ENCODE results near the gene MAP3K7CL.

The MAP3K7CL gene

GRCh38 chr21:29092102-29092959 lies 38.1 kb upstream of the MAP3K7CL start:
- DNase-seq (ENCODE audit: low read depth) = no peak
- H3K4me3 ChIP-seq (ENCODE audit: low read length) = no peak overlapping the region
- TF ChIP-seq CTCF (IDR thresholded peaks at IDR 0.05; ENCODE audit: insufficient read depth, low read depth, low read length, missing control alignments) = no peak

GRCh38 chr21:29096218-29097015 lies 34.0 kb upstream of the MAP3K7CL start:
- no peak for DNase-seq (ENCODE audit: low read depth)
- H3K4me3 ChIP-seq (ENCODE audit: low read length) = no peak overlapping the region
- TF ChIP-seq CTCF (IDR thresholded peaks at IDR 0.05; ENCODE audit: insufficient read depth, low read depth, low read length, missing control alignments) = no peak

GRCh38 chr21:29098156-29098555 lies 32.3 kb upstream of the MAP3K7CL start:
- H3K4me3 ChIP-seq (ENCODE audit: low read length) = no peak overlapping the region
- no peak for DNase-seq (ENCODE audit: low read depth)
- no peak for TF ChIP-seq CTCF (IDR thresholded peaks at IDR 0.05; ENCODE audit: insufficient read depth, low read depth, low read length, missing control alignments)

- no peak for TF ChIP-seq CTCF (IDR thresholded peaks at IDR 0.05; ENCODE audit: insufficient read depth, low read depth, low read length, missing control alignments)
- H3K4me3 ChIP-seq (ENCODE audit: low read length) = no peak overlapping the region
- DNase-seq (ENCODE audit: low read depth) = no peak
Measured at GRCh38 chr21:29102791-29103257, 27.6 kb upstream of the MAP3K7CL start.

- DNase-seq (ENCODE audit: low read depth) = peak; percentile 3
- TF ChIP-seq CTCF (IDR thresholded peaks at IDR 0.05; ENCODE audit: insufficient read depth, low read depth, low read length, missing control alignments) = no peak
- no peak overlapping the region for H3K4me3 ChIP-seq (ENCODE audit: low read length)
Measured at GRCh38 chr21:29104239-29104708, 26.2 kb upstream of the MAP3K7CL start.

- DNase-seq (ENCODE audit: low read depth) = peak; percentile 91
- TF ChIP-seq CTCF (IDR thresholded peaks at IDR 0.05; ENCODE audit: insufficient read depth, low read depth, low read length, missing control alignments) = no peak
- H3K4me3 ChIP-seq (ENCODE audit: low read length) = no peak overlapping the region
Measured at GRCh38 chr21:29105218-29105617, 25.2 kb upstream of the MAP3K7CL start.
